IMR-90 (cell line): ENCODE data around the gene MYOM1. TPM values are rescaled to one million over a fixed set of nuclear protein-coding genes. Genes with fewer than 3 reads are reported as not detected.
"Not testable (repeated sequence)": the region's sequence is repeated elsewhere in the genome, so short reads cannot be mapped to it uniquely, and the experiment has no call there.

Experiments
- ATAC-seq: fragments of 200-7000 bp; cut with Tn5 transposase; 2 replicates; pipeline ENCODE4 v1.9.1; 2020; ENCODE audit warnings: low read depth, mild to moderate bottlenecking, moderate library complexity
- BruUV-seq: library from RNA; stranded (reverse); fragments of 400-500 nt; replicated peaks from 2 replicates; lab custom pipeline; 2021; lab: Mats Ljungman, UMichigan
- CTCF ChIA-PET: fragments of 300-600 bp; formaldehyde crosslinking; extraction: SDS; loops from one replicate; lab custom pipeline; 2021; ENCODE audit warnings: antibody characterized with exemption; lab: Yijun Ruan, JAX
- POLR2A ChIA-PET: fragments of 300-600 bp; sonication (Branson Sonifier 250); formaldehyde crosslinking; loops from one replicate; lab custom pipeline; 2022; ENCODE audit warnings: antibody characterized with exemption; ENCODE audit not compliant: unreplicated experiment; lab: Charles Lee
- DNase-seq: peaks from one replicate; pipeline ENCODE4 v3.0.0; 2013
- H2AFZ ChIP-seq: replicated peaks from 2 replicates; pipeline ENCODE3; 2013; ENCODE audit warnings: low read length, mild to moderate bottlenecking; ENCODE audit not compliant: poor library complexity
- H2AK5ac ChIP-seq: 2 replicates; pipeline ENCODE4 v1.6.1; 2013; ENCODE audit warnings: low read depth, low read length, inconsistent platforms
- H2AK9ac ChIP-seq: replicated peaks from 2 replicates; pipeline ENCODE3; 2013; ENCODE audit warnings: mild to moderate bottlenecking, low read depth, low read length, moderate library complexity; ENCODE audit not compliant: poor library complexity
- H2BK120ac ChIP-seq: 2 replicates; pipeline ENCODE4 v1.6.1; 2013; ENCODE audit warnings: low read depth, low read length, inconsistent platforms
- H2BK15ac ChIP-seq: 3 replicates; pipeline ENCODE4 v1.6.1; 2013; ENCODE audit warnings: low read depth, low read length, inconsistent platforms
- H2BK20ac ChIP-seq: 2 replicates; pipeline ENCODE4 v1.6.1; 2013; ENCODE audit warnings: low read depth, mild to moderate bottlenecking, inconsistent platforms, low read length, moderate library complexity
- H2BK5ac ChIP-seq: 2 replicates; pipeline ENCODE4 v1.6.1; 2013; ENCODE audit warnings: mild to moderate bottlenecking, low read depth, low read length, inconsistent platforms; ENCODE audit not compliant: poor library complexity, severe bottlenecking
- H3K14ac ChIP-seq: replicated peaks from 2 replicates; pipeline ENCODE4 v1.6.1; 2013; ENCODE audit warnings: low read depth, low read length, inconsistent platforms
- H3K18ac ChIP-seq: 2 replicates; pipeline ENCODE4 v1.6.1; 2013; ENCODE audit warnings: low read depth, low read length, control low read depth
- H3K23ac ChIP-seq: 2 replicates; pipeline ENCODE4 v1.6.1; 2013; ENCODE audit warnings: low read depth, low read length, inconsistent platforms
- H3K27ac ChIP-seq: 2 replicates; pipeline ENCODE4 v1.5.1; 2013; ENCODE audit warnings: mild to moderate bottlenecking, control low read depth, low read length; ENCODE audit not compliant: insufficient read depth
- H3K27me3 ChIP-seq: 2 replicates; pipeline ENCODE4 v1.6.1; 2013; ENCODE audit warnings: low read length; ENCODE audit not compliant: control insufficient read depth, insufficient read depth
- H3K36me3 ChIP-seq: 2 replicates; pipeline ENCODE4 v1.6.1; 2013; ENCODE audit warnings: low read length, mixed read lengths; ENCODE audit not compliant: control insufficient read depth, insufficient read depth
- H3K4ac ChIP-seq: 2 replicates; pipeline ENCODE4 v1.6.1; 2013; ENCODE audit warnings: low read depth, low read length, inconsistent platforms
- H3K4me1 ChIP-seq: 2 replicates; pipeline ENCODE4 v1.6.1; 2013; ENCODE audit warnings: low read length, mixed read lengths; ENCODE audit not compliant: control insufficient read depth, insufficient read depth
- H3K4me2 ChIP-seq: 2 replicates; pipeline ENCODE4 v1.6.1; 2013; ENCODE audit warnings: low read depth, mild to moderate bottlenecking, control low read depth, low read length, moderate library complexity
- H3K4me3 ChIP-seq: 2 replicates; pipeline ENCODE4 v1.5.1; 2013; ENCODE audit warnings: low read depth, mild to moderate bottlenecking, control low read depth, low read length, moderate library complexity; ENCODE audit not compliant: insufficient read depth
- H3K56ac ChIP-seq: 2 replicates; pipeline ENCODE4 v1.6.1; 2013; ENCODE audit warnings: low read length, inconsistent platforms; ENCODE audit not compliant: insufficient read depth; ENCODE audit errors: extremely low read depth
- H3K79me1 ChIP-seq, 2 experiments: 2 replicates each; pipeline ENCODE4 v1.6.1; 2013; ENCODE audit warnings: low read length in 2 of 2, inconsistent platforms in 1 of 2, low read depth in 1 of 2
- H3K9ac ChIP-seq: 2 replicates; pipeline ENCODE4 v1.6.1; 2013; ENCODE audit warnings: low read depth, low read length, control low read depth
- H3K9me1 ChIP-seq: 2 replicates; pipeline ENCODE4 v1.6.1; 2013; ENCODE audit warnings: low read length, inconsistent platforms; ENCODE audit not compliant: insufficient read depth
- H3K9me3 ChIP-seq: 2 replicates; pipeline ENCODE4 v1.6.1; 2013; ENCODE audit warnings: low read length; ENCODE audit not compliant: control insufficient read depth, insufficient read depth
- H4K20me1 ChIP-seq: 2 replicates; pipeline ENCODE4 v1.6.1; 2013; ENCODE audit warnings: low read length, inconsistent platforms; ENCODE audit not compliant: insufficient read depth
- H4K5ac ChIP-seq: 2 replicates; pipeline ENCODE4 v1.6.1; 2013; ENCODE audit warnings: mild to moderate bottlenecking, low read depth, low read length, control low read depth
- H4K8ac ChIP-seq, 2 experiments: 2 replicates each; pipeline ENCODE4 v1.6.1; 2013; ENCODE audit warnings: low read depth in 2 of 2, low read length in 2 of 2, control low read depth in 1 of 2, inconsistent platforms in 1 of 2
- H4K91ac ChIP-seq: 2 replicates; pipeline ENCODE4 v1.6.1; 2013; ENCODE audit warnings: low read depth, low read length, inconsistent platforms; ENCODE audit not compliant: insufficient read depth
- CHD1 ChIP-seq: IDR thresholded peaks from 2 replicates; pipeline ENCODE4 v1.6.1; 2012; ENCODE audit warnings: low read depth, low read length, improper control_type of control experiment
- FOS ChIP-seq: fragments of 150-350 bp; IDR thresholded peaks from 2 replicates; pipeline ENCODE4 v1.6.1; 2016; ENCODE audit warnings: low read depth, low read length
- MXI1 ChIP-seq: IDR thresholded peaks from 2 replicates; pipeline ENCODE4 v1.6.1; 2012; ENCODE audit warnings: low read depth, mild to moderate bottlenecking, low read length, moderate library complexity, borderline replicate concordance
- NFE2L2 ChIP-seq: fragments of 150-350 bp; IDR thresholded peaks from 2 replicates; pipeline ENCODE4 v1.6.1; 2016; ENCODE audit warnings: low read depth, mild to moderate bottlenecking, low read length
- RAD21 ChIP-seq: IDR thresholded peaks from 2 replicates; pipeline ENCODE4 v1.6.1; 2012; ENCODE audit warnings: low read length, improper control_type of control experiment
- RCOR1 ChIP-seq: IDR thresholded peaks from 2 replicates; pipeline ENCODE4 v1.6.1; 2012; ENCODE audit warnings: mild to moderate bottlenecking, low read length, improper control_type of control experiment; ENCODE audit not compliant: insufficient replicate concordance
- WGBS, 2 experiments: methylation state at CpG; one replicate each; pipeline versions ENCODE4 v1.1.5 to v1.1.7; 2013; ENCODE audit warnings: missing lambda C conversion rate in 2 of 2; ENCODE audit not compliant: insufficient read length in 1 of 2; ENCODE audit errors: extremely low coverage in 2 of 2; 5-methylcytosine and 5-hydroxymethylcytosine counted together
- dilution Hi-C: fragments of 300-500 bp; cut with HindIII; formaldehyde crosslinking; loops from one replicate; pipeline ENCODE4 v1.14.3; 2018; ENCODE audit warnings: low sequenced_read_pairs; ENCODE audit not compliant: unreplicated experiment
- in situ Hi-C: fragments of 300-500 bp; cut with MboI; formaldehyde crosslinking; loops from 3 replicates; pipeline ENCODE4 v1.14.3; 2019; ENCODE audit warnings: low sequenced_read_pairs, inconsistent platforms, mixed read lengths
- intact Hi-C: fragments of 100-400 bp; cut with micrococcal nuclease; formaldehyde crosslinking; loops from 2 replicates; pipeline ENCODE4 v1.10.0; 2022
- polyA plus RNA-seq, 3 experiments: library from polyadenylated mRNA; depleted of rRNA; stranded (reverse); fragments of >200 nt; gene quantifications; 2 replicates each; pipeline ENCODE4 v1.2.3, GENCODE V29; 2012; ENCODE audit warnings: low replicate concordance in 1 of 3
- total RNA-seq: library from RNA; depleted of rRNA; stranded (reverse); fragments of >200 nt; gene quantifications from 2 replicates; pipeline ENCODE4 v1.2.3, GENCODE V29; 2012
- TF ChIP-seq, protein P1 (sequence below): fragments of 150-350 bp; IDR thresholded peaks from 2 replicates; pipeline ENCODE4 v1.6.1; 2016; ENCODE audit warnings: low read depth, mild to moderate bottlenecking, low read length, moderate library complexity, borderline replicate concordance

MYOM1 gene
- total and polyA plus RNA-seq, 2 of the 4 experiments (the other 2 are of a cell fraction): under 0.01 to 0.10 TPM

DNA sequence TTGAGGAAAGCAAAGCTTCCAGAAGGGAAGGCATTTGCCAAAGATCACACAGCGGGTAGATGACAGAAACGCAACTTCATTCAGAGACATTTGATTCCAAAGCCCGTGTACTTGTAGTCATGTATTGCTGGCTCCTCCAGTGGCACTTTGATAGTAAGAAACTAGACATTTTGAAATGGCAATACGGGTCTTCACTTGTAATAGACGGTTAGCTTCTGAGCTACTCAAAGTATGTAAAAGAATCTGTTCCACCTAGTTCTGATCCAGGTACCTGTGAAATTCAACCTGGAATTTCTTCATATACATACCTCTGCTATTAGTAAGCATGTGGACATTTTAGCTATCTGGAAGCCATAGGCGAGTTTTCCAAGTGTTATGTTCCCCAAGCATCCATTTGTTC is 1.7 kb upstream of the MYOM1 start:
- Histone ChIP-seq H2BK20ac (no peak overlapping the region), H3K27me3 (peaks cover 8% of the 10 kb centered on the region), H4K20me1 (no peaks in the 10 kb centered on the region), H3K79me1 (no peaks in the 10 kb centered on the region), H3K9me1 (no peaks in the 10 kb centered on the region), H3K9me3 (no peaks in the 10 kb centered on the region), H3K4ac (no peak overlapping the region), H2AFZ (no peak overlapping the region), H2AK9ac (no peak overlapping the region), H4K91ac (no peak overlapping the region), H3K56ac (no peak overlapping the region), H3K27ac (no peak overlapping the region), H3K23ac (no peak overlapping the region), H3K14ac (no peak overlapping the region), H3K18ac (no peak overlapping the region), H2BK15ac (no peak overlapping the region), H3K4me3 (no peak overlapping the region), H2AK5ac (no peak overlapping the region), H2BK120ac (no peak overlapping the region), H3K36me3 (no peaks in the 10 kb centered on the region), H4K8ac (no peak overlapping the region), H3K4me1 (no peaks in the 10 kb centered on the region), H2BK5ac (no peak overlapping the region), H4K5ac (no peak overlapping the region), H3K4me2 (no peak overlapping the region), H3K9ac (no peak overlapping the region)
- no peak for ATAC-seq
- ChIA-PET POLR2A (no interaction called here), CTCF (no interaction called here)
- intact Hi-C loops: no loop called here
- DNase-seq: no peak
- in situ Hi-C loops: no loop called here
- dilution Hi-C loops: no loop called here
- BruUV-seq: no TSS peak
- TF ChIP-seq FOS: no peak
- TF ChIP-seq RAD21: no peak
- no peak for TF ChIP-seq RCOR1
- no peak for TF ChIP-seq NFE2L2
- TF ChIP-seq CHD1: no peak
- TF ChIP-seq, protein P1, sequence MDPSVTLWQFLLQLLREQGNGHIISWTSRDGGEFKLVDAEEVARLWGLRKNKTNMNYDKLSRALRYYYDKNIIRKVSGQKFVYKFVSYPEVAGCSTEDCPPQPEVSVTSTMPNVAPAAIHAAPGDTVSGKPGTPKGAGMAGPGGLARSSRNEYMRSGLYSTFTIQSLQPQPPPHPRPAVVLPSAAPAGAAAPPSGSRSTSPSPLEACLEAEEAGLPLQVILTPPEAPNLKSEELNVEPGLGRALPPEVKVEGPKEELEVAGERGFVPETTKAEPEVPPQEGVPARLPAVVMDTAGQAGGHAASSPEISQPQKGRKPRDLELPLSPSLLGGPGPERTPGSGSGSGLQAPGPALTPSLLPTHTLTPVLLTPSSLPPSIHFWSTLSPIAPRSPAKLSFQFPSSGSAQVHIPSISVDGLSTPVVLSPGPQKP: no peak
- TF ChIP-seq MXI1: no peak
- WGBS, 2 experiments: 79% methylated on average over 4 of the region's 6 CpGs; no CpG with 5 or more reads in 1 of the 2 experiments

DNA sequence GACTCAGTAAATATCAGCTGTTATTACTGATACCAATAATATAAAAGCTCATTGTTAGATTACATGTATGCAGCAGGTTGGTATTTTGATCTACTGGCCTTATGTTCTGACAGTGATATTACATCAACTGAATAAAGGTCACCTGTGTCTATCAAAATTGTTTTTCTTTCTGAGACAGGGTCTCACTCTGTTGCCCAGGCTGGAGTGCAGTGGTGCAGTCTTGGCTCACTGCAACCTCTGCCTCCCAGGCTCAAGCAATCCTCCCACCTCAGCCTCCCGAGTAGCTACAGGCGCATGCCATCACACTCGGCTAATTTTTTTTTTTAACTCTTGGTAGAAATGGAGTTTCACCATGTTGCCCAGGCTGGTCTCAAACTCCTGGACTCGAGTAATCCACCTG is 1.1 kb upstream of the MYOM1 start:
- H3K23ac ChIP-seq, H3K56ac ChIP-seq, in situ Hi-C loops, DNase-seq, ATAC-seq, H2AK9ac ChIP-seq, H3K18ac ChIP-seq, H3K4me1 ChIP-seq, H2BK15ac ChIP-seq, H3K79me1 ChIP-seq, H2AFZ ChIP-seq, H3K4me2 ChIP-seq, H3K4ac ChIP-seq, H3K27me3 ChIP-seq, H3K27ac ChIP-seq, BruUV-seq, H4K20me1 ChIP-seq, H3K9me3 ChIP-seq, dilution Hi-C loops, H3K9me1 ChIP-seq, H3K36me3 ChIP-seq, H2BK120ac ChIP-seq, POLR2A ChIA-PET, H4K8ac ChIP-seq, H2AK5ac ChIP-seq, H2BK5ac ChIP-seq, H3K14ac ChIP-seq, H2BK20ac ChIP-seq, H4K5ac ChIP-seq, H3K9ac ChIP-seq, intact Hi-C loops, H4K91ac ChIP-seq, H3K4me3 ChIP-seq: not testable (repeated sequence)
- CTCF ChIA-PET: interaction anchor here (0.6 kb wide), 1 partner anchor 420 kb away, joined by 3 read pairs; no protein-coding TSS in a partner anchor
- no CpG with 5 or more reads among the region's 4 CpGs for WGBS, 2 experiments
